Endometrial microvascular endothelial cells (primary cell): ENCODE results near the gene CAMTA1. TPM values are rescaled to one million over a fixed set of nuclear protein-coding genes. Genes with fewer than 3 reads are reported as not detected.
"Not testable (repeated sequence)": the region's sequence is repeated elsewhere in the genome, so short reads cannot be mapped to it uniquely, and the experiment has no call there.

Source experiments
- in situ Hi-C: cut with HindIII; loops from 2 replicates; pipeline ENCODE4 v1.10.0; 2017; ENCODE audit warnings: low sequenced_read_pairs, low pct_unique_long_range_greater_than_20kb; ENCODE audit errors: inconsistent ontology term
- total RNA-seq: library from RNA; depleted of rRNA; stranded (reverse); fragments of >200 nt; gene quantifications from one replicate; pipeline ENCODE4 v1.2.3, GENCODE V29; 2015; ENCODE audit errors: inconsistent ontology term

The CAMTA1 gene
- total RNA-seq, 1 donor from 2014 or later, result 89.0 TPM

- in situ Hi-C loops, result no loop called here
Measured at GRCh38 chr1:7704214-7705047, 919.2 kb downstream of the CAMTA1 start.

GRCh38 chr1:7705048-7705907 is 920.0 kb downstream of the CAMTA1 start:
- in situ Hi-C loops, result no loop called here

GRCh38 chr1:7705908-7706216 is 920.6 kb downstream of the CAMTA1 start:
- in situ Hi-C loops, result no loop called here

GRCh38 chr1:7707527-7707926 is 922.3 kb downstream of the CAMTA1 start:
- in situ Hi-C loops, result no loop called here

GRCh38 chr1:7708065-7708464 is 922.8 kb downstream of the CAMTA1 start:
- in situ Hi-C loops, result not testable (repeated sequence)

GRCh38 chr1:7710859-7711258 is 925.6 kb downstream of the CAMTA1 start:
- in situ Hi-C loops, result no loop called here

GRCh38 chr1:7712731-7713323 is 927.6 kb downstream of the CAMTA1 start:
- in situ Hi-C loops, result no loop called here

- in situ Hi-C loops, result no loop called here
Measured at GRCh38 chr1:7716506-7716905, 931.3 kb downstream of the CAMTA1 start.

- in situ Hi-C loops, result no loop called here
Measured at GRCh38 chr1:7717748-7718368, 932.6 kb downstream of the CAMTA1 start.

GRCh38 chr1:7719468-7720094 is 934.3 kb downstream of the CAMTA1 start:
- in situ Hi-C loops, result no loop called here

GRCh38 chr1:7721940-7722669 is 936.9 kb downstream of the CAMTA1 start:
- in situ Hi-C loops, result no loop called here

- in situ Hi-C loops, result no loop called here
Measured at GRCh38 chr1:7722670-7723012, 937.4 kb downstream of the CAMTA1 start.

- in situ Hi-C loops, result no loop called here
Measured at GRCh38 chr1:7726623-7727022, 941.4 kb downstream of the CAMTA1 start.

- in situ Hi-C loops, result no loop called here
Measured at GRCh38 chr1:7727809-7728471, 942.7 kb downstream of the CAMTA1 start.

GRCh38 chr1:7729761-7730160 is 944.5 kb downstream of the CAMTA1 start:
- in situ Hi-C loops, result no loop called here

- in situ Hi-C loops, result no loop called here
Measured at GRCh38 chr1:7732331-7732730, 947.1 kb downstream of the CAMTA1 start.

GRCh38 chr1:7733276-7733675 is 948.0 kb downstream of the CAMTA1 start:
- in situ Hi-C loops, result no loop called here

- in situ Hi-C loops, result no loop called here
Measured at GRCh38 chr1:7738044-7738443, 952.8 kb downstream of the CAMTA1 start.
